ENCODE results near the gene NCAPG2.

GRCh38 chr7:158698657-158699195, 5.9 kb downstream of the NCAPG2 start:
- TF ChIP-seq KDM1A (IDR thresholded peaks at IDR 0.05; ENCODE audit: low read depth) (no peak), POLR2A (IDR thresholded peaks at IDR 0.05; ENCODE audit: low read length) (no peak), BHLHE40 (IDR thresholded peaks at IDR 0.05; ENCODE audit: low read depth, low read length) (no peak), CTCF (IDR thresholded peaks at IDR 0.05) (no peak), NPAS2 (CRISPR knock-in tag; IDR thresholded peaks at IDR 0.05; ENCODE audit: borderline replicate concordance) (no peak), ATOH8 (CRISPR knock-in tag; IDR thresholded peaks at IDR 0.05; ENCODE audit: low read depth) (no peak), MYC (IDR thresholded peaks at IDR 0.05; ENCODE audit: borderline replicate concordance, low read length) (no peak), ZC3H11A (IDR thresholded peaks at IDR 0.05) (no peak), RCOR1 (IDR thresholded peaks at IDR 0.05; ENCODE audit: low read depth, low read length) (no peak), CBX2 (IDR thresholded peaks at IDR 0.05; ENCODE audit: borderline replicate concordance, low read depth) (no peak)
